ENCODE data around the gene MEPCE.

MEPCE gene

DNA sequence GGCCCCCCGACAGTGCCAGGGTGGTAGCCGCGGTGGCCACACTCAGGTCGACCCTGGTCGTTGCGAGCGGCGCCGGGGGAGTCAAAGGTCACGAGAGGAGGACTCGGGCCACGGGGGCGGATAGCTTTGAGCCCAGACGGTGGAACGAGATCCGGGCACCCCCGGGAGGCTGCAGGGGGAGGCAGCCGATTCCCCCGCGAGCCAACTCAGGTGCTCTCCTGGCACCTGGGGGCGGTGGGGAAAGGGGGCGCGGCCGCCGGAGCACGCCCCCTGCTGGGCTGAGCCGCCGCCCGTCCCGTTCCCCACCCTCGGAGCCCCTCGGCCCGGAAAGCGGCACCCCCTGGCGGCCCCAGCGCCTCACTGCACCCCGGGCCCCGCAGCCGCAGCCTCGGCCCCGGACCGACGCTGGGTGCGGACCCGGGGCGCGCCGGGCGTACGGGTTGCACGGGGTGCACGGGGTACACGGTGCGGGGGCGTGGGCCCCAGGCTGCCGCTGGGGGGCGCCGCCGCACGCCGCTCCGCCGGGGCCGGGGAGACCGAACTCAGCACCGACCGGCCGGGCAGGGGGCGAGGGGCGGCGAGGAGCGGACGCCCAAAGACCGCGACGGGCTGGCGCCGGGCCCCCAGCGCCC is 53.6 kb downstream of the MEPCE start:
- no peak for DNase-seq (ENCODE audit: low read depth)

Data from fibroblast of the conjunctiva (primary cell).